ENCODE data around the gene MCAT.
A peak's percentile ranks its signal among the peaks of the same experiment; 100 is the strongest.
"Not testable (repeated sequence)": the region's sequence is repeated elsewhere in the genome, so short reads cannot be mapped to it uniquely, and the experiment has no call there.

Gene MCAT

GRCh38 chr22:43127166-43127908, 15.9 kb downstream of the MCAT start:
- no peak for DNase-seq (ENCODE audit: low read depth in 2 of 2)

DNA sequence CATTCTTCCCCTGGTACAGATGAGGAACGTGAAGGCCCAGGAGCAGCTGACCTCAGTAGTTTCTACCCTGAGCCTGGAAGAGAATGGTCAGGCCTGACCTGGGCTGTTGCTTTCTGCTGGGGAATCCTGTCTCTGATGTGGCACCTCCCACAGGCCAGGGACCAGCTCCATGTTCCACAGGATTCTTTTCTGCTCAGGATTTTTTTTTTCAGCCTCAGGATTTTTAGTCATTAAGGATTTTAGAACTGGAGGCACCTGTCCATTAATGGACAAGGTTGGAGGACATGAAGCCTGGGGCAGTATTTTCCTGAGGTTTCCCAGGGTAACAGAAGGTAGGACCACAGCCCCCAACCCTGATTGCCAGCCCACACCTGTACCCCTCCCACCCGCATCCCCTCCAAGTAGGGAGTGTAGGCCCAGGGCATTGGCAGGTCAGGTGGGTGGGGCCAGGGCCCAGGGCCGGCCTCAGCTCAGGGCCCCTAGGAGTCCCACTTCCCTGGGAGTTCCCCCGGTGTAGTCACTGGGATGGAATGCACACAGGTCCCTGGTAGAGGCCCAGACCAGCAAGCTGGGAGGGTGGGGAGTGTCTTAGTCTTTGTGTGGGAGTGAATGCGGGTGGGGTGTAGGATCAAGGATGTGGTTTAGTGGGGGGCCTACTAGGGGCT, 16.6 kb downstream of the MCAT start:
- DNase-seq (ENCODE audit: low read depth in 2 of 2): no peak

- no peak for DNase-seq (ENCODE audit: low read depth in 2 of 2)
Measured at GRCh38 chr22:43118953-43119458, 24.2 kb downstream of the MCAT start.

DNA sequence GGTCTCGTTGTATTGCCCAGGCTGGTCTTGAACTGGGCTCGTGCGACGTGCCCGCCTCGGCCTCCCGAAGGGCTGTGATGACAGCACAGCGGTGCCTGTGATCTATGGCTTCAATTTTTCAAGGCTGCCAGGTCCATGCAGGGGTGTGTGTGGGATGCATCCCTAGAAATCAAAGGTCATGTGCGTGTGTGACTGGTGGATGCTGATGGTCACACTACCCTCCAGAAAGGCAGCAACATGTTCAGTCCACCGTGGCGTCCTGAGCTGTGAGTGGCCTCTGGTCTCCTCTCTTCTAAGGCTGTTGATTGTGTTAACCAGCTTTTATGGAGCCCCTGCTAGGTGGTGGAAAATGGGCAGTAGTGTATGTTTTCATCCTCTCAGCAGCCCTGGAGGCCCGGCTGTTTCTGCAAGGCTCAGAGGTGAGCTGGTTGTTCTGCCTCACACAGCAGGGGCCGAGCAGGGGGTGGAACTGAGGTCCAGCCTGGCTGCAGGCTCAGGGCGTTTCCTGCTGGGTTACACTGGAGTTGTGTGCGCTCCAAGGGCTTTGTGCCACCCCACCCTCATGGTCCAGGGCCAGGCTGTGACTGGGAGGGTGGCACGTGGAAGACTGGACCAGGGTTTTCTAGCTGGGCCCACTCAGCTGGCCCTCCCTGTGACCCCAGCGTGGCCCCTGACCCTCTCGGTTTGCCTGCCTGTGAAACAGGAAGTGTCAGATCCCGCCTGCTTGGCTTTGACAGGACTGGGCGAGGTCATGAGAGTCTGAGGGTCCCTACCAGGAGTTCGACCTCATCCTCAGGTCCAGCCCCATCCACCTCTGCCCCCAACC, 25.0 kb downstream of the MCAT start:
- no peak for DNase-seq (ENCODE audit: low read depth in 2 of 2)

GRCh38 chr22:43116932-43117331, 26.3 kb downstream of the MCAT start:
- DNase-seq (ENCODE audit: low read depth in 2 of 2): no peak

DNA sequence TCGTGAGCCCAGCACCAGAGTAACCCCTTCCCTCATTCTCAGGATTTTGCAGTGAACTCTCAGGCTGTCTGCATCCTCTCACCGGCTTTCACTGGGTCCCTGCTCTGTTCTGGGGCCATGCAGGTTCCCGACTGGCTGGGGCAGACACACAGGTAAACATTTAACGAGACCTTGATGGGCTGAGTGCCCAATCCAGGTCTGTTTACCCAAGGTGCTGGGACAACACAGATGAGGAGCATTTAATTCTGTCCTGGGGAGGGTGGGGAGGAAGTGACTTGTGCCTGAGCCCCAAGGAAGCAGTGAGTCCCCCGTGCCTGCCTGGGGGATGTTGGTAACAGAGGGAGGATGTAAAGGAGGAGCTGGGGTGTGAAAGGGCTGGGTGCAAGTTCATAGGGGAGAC, 28.2 kb downstream of the MCAT start:
- DNase-seq (ENCODE audit: low read depth in 2 of 2): no peak

GRCh38 chr22:43113526-43114251, 29.5 kb downstream of the MCAT start:
- no peak for DNase-seq (ENCODE audit: low read depth in 2 of 2)

- DNase-seq (ENCODE audit: low read depth in 2 of 2): no peak
Measured at GRCh38 chr22:43110927-43111623, 32.1 kb downstream of the MCAT start.

- DNase-seq (ENCODE audit: low read depth in 2 of 2): peak in 1 of 2 donors; percentile 19
Measured at GRCh38 chr22:43110444-43110926, 32.7 kb downstream of the MCAT start, which contains the start of gene BIK. Gene BIK (plus strand): TSS chr22:43110750. CDS start chr22:43124023, 13,273 bp downstream.

DNA sequence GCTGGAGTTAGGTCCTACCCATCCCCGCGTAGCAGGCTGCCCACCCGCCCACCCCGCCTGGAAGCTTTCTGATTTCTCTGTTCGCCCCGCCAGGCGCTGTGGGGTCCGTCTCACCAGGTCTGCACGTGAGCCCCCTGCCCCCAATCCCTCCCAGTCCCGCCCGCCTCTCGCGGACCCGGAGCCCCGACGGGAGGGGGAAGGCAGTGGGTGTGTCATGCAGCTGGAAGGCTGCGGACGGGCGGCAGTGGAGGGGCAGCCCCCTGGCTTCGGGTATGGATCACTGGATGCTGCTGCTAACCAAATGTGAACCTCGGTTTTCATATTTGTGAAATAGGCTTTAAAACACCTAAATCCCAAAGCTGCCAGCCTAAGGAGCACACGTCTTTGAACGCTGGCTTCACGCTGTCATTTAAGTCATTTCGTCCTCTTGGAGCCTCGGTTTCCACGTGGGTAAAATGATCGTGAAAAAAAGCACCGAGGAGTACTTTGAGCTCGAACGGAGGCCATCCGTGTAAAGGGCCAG, 33.2 kb downstream of the MCAT start:
- no peak for DNase-seq (ENCODE audit: low read depth in 2 of 2)

- DNase-seq (ENCODE audit: low read depth in 2 of 2): no peak
Measured at GRCh38 chr22:43109511-43109910, 33.7 kb downstream of the MCAT start.

GRCh38 chr22:43106302-43106701, 36.9 kb downstream of the MCAT start:
- DNase-seq (ENCODE audit: low read depth in 2 of 2): no peak

DNA sequence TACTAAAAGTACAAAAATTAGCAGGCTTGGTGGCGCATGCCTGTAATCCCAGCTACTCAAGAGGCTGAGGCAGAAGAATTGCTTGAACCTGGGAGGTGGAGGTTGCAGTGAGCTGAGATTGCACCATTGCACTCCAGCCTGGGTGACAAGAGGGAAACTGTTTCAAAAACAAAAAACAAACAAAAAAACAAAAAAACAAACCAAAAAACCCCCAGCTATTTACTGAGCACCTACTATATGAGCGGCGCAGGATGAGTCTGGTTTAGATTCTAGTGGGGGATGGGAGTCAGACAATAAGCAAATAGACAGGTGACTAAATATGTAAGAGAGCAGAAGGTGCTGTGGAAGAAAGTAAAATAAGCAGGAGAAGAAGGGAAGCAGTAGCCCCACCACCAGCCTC, 38.2 kb downstream of the MCAT start:
- not testable (repeated sequence) for DNase-seq (ENCODE audit: low read depth in 2 of 2)

DNA sequence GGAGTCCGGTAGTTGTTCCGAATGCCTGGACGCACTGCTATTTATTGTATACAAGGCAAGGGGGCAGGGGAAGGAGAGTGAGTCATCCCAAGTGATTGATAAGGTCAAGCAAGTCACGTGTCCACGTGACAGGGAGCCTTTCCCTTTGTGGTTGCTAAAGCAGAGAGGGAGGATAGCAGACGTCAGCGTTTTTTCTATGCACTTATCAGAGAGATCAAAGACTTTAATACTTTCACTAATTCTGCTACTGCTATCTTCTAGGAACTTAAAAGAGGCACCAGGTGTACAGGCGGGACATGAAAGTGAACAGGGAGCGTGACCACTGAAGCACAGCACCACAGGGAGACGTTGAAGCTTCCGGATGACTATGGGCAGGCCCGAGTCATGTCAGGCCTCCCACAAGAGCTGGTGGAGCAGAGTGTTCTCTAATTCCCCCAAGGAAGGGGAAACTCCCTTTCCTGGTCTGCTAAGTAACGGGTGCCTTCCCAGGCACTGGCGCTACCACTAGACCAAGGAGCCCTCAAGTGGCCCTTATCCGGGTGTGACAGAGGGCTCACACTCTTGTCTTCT, 39.1 kb downstream of the MCAT start:
- DNase-seq (ENCODE audit: low read depth in 2 of 2): not testable (repeated sequence)

DNA sequence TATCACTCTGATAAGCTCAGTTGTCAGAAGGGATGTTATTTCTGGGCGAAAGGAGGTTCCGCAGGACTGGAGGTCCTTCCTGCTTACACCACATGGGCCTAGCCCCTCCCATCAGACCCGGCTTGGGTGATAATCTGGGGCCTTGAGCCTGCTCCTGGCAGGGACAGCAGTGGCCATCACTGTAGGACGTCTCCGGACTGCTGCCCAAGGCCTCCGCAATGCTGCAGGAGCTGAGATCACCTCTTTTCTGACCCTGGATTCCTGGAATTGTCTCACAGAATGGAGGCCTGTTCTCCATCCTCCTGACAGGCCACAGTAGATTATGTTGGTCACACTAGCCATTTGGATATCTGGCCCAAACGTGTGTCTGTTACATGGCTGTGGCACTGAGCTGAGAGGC, 41.9 kb downstream of the MCAT start:
- DNase-seq (ENCODE audit: low read depth in 2 of 2): no peak

DNA sequence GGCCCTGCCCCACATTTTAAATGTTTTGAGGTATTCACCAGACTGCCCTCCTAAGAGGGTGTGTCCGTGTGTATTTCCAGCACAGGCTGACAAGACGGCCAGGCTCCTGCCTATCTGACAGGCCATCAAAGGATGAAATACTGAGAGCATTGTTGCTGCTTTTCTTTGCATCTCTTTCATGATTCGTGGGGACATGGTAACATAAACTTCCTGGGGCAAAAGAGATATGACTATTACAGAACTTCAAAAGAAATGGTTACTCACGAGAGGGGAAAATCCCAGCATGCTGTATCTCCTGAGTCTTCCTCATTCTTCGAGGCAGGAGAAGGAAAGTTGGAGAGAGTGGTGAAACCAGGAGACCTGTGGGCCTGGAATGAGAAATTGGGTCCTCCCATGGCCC, 43.0 kb downstream of the MCAT start:
- DNase-seq (ENCODE audit: low read depth in 2 of 2): no peak

- DNase-seq (ENCODE audit: low read depth in 2 of 2): no peak
Measured at GRCh38 chr22:43099095-43099494, 44.1 kb downstream of the MCAT start.

GRCh38 chr22:43098356-43098755, 44.8 kb downstream of the MCAT start:
- DNase-seq (ENCODE audit: low read depth in 2 of 2): no peak

DNA sequence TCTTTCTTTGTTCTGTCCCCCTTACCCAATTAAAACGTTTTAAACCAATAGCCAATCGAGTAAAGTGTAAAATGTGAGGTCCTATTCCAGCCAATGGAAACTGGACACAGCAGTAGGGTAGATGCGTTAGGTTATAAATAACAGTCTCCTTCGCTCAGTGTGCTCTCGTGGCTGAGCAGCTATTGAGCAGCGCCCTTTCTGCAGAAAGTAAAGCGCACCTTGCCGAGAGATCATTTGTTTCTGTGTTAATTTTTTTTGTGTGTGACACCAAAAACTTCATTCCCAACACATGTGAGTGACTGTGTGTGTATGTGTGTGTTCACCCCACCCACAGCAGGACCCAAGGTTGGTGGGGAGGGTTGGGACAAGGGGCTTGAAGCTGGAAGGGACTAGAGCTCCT, 46.8 kb downstream of the MCAT start:
- no peak for DNase-seq (ENCODE audit: low read depth in 2 of 2)

DNA sequence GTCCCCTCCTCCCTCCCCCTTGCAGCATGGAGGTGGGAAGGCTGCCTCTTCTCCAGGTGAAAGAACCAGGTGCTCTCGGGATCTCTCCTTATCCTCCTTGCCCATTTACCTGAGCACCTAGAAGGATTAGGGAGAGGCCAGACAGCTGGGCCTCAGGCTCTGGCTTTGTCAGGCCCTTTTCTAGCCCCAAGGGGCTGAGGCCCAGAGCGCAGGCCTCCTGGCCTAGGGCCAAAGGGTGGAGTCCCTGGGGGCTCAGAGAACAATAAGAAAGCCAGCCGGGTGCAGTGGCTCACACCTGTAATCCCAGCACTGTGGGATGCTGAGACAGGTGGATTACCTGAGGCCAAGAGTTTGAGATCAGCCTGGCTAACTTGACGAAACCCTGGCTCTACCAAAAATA, 48.6 kb downstream of the MCAT start:
- no peak for DNase-seq (ENCODE audit: low read depth in 2 of 2)
